GM23338 (cell line): Measurements from ENCODE around the gene PSMB5.

Experiments used
- CTCF ChIP-seq, 2 experiments: fragments of 200-600 bp in 1 of 2; sonication (generic) in 1 of 2; conservative IDR thresholded peaks; 2 replicates each; pipeline versions ENCODE4 v1.5.1 to v1.6.1; 2016 to 2017; ENCODE audit warnings: antibody characterized with exemption in 2 of 2, low read depth in 2 of 2, mild to moderate bottlenecking in 2 of 2, moderate library complexity in 1 of 2
- EZH2 ChIP-seq: fragments of 200-600 bp; sonication (generic); IDR thresholded peaks from one replicate; pipeline ENCODE4 v1.8.0; 2017; ENCODE audit warnings: antibody characterized with exemption, mild to moderate bottlenecking, low read depth; ENCODE audit not compliant: unreplicated experiment
- JUNB ChIP-seq: IDR thresholded peaks from one replicate; pipeline ENCODE4 v1.6.1; 2016; ENCODE audit warnings: antibody characterized with exemption; ENCODE audit not compliant: unreplicated experiment

DNA sequence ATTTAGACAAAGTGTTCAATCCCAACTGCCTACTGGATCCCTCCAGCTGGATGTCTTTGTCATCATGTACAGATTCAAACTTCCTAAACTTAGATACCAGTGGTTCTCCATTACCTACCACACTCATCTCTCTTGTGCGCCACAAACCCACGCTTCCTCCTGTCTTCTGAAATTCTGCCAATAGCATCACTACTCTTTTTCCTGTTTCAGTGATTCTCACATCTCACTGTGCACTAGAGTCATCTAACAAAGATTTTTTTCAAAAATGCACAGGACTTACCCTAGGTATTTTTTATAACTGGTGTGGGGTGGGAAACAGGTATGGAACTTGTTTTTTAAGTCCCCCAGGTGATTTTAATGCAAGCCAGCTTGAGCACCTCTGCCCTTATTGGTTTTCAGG is 5.9 kb downstream of the PSMB5 start:
- no peak for TF ChIP-seq CTCF (conservative IDR thresholded peaks at IDR 0.05; ENCODE audit: low read depth in 2 of 2)
- TF ChIP-seq EZH2: no peak
- TF ChIP-seq JUNB: no peak
